Upper lobe of left lung (tissue), 6 donors: Measurements from ENCODE around the gene ULK4. TPM values are rescaled to one million over a fixed set of nuclear protein-coding genes. Genes with fewer than 3 reads are reported as not detected.

Experiments used
- ATAC-seq, 2 donors: fragments of 200-7000 bp; cut with Tn5 transposase; one replicate each; pipeline ENCODE4 v1.9.1; 2022; ENCODE audit warnings: mild to moderate bottlenecking in 2 of 2, moderate library complexity in 2 of 2; ENCODE audit not compliant: low FRiP score in 2 of 2
- DNase-seq, 2 donors: peaks; one replicate each; pipeline ENCODE4 v3.0.0-alpha.2; 2019 to 2020
- H3K27ac ChIP-seq, 4 donors: fragments of 200-600 bp; sonication (generic); one replicate each; pipeline ENCODE4 v1.5.1; 2016 to 2019
- H3K27me3 ChIP-seq, 4 donors: fragments of 200-600 bp; sonication (generic); one replicate each; pipeline ENCODE4 v1.5.1; 2017 to 2019
- H3K36me3 ChIP-seq, 4 donors: fragments of 200-600 bp; sonication (generic); one replicate each; pipeline ENCODE4 v1.5.1; 2016 to 2019
- H3K4me1 ChIP-seq, 4 donors: fragments of 200-600 bp; sonication (generic); one replicate each; pipeline ENCODE4 v1.5.1; 2018 to 2019
- H3K4me3 ChIP-seq, 4 donors: fragments of 200-600 bp; sonication (generic); one replicate each; pipeline ENCODE4 v1.5.1; 2017 to 2019; ENCODE audit warnings: mild to moderate bottlenecking in 2 of 4, moderate library complexity in 1 of 4
- H3K9me3 ChIP-seq, 4 donors: fragments of 200-600 bp; sonication (generic); one replicate each; pipeline ENCODE4 v1.5.1; 2018 to 2019
- EP300 ChIP-seq, 4 donors: sonication (generic); formaldehyde crosslinking; IDR thresholded peaks; one replicate each; pipeline ENCODE4 v1.5.1; 2017; ENCODE audit warnings: antibody characterized with exemption in 4 of 4, control low read depth in 2 of 4
- POLR2A ChIP-seq, 4 donors: fragments of 450-650 bp; IDR thresholded peaks; one replicate each; pipeline ENCODE4 v1.5.1; 2016 to 2017; ENCODE audit warnings: antibody characterized with exemption in 4 of 4, mild to moderate bottlenecking in 2 of 4
- POLR2AphosphoS5 ChIP-seq, 2 donors: sonication (generic); formaldehyde crosslinking; IDR thresholded peaks; one replicate each; pipeline ENCODE4 v1.5.1; 2017; ENCODE audit warnings: antibody characterized with exemption in 2 of 2
- WGBS, 2 donors: methylation state at CpG; one replicate each; pipeline ENCODE4 v1.1.5; 2017 to 2018; 5-methylcytosine and 5-hydroxymethylcytosine counted together
- total RNA-seq, 6 donors: library from RNA; depleted of rRNA in 4 of 6; stranded (reverse); fragments of >200 nt in 4 of 6; gene quantifications; one replicate each; pipeline versions ENCODE4 v1.1.0 to v1.2.1, GENCODE V29; 2016 to 2021
- TF ChIP-seq, protein P1 (sequence below), 6 experiments: fragments of 450-650 bp in 4 of 6; fragments of 200-600 bp in 2 of 6; sonication (generic) in 2 of 6; IDR thresholded peaks; one replicate each; pipeline ENCODE4 v1.5.1; 2016 to 2019; ENCODE audit warnings: antibody characterized with exemption in 6 of 6
- donor health status: DM: no; HTN: no; CAD: no; lungs with moderate emphysema.
- donor health status: DM: no; HTN: yes; CAD: no; lungs with severe emphysema.

The ULK4 gene
- total RNA-seq, 6 donors from 2014 or later: 9.4 to 76.5 (median 28.1) TPM

DNA sequence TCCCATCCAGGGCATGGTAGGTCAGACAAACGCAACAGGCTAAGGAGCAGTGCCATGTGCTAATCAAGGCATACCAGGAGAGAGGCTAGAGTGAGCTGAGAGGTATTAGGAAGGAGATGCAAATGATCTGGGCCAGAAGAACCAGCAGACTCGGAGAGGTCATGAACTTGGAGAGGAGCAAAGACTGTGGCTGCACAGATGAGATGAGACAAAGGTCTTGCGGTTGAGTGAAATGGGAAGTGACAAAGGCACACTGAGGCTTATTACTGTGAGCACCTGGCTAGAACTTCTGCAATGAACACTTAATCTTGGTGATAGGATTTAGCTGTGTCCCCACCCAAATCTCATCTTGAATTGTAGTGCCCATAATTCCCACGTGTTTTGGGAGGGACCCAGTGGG, 380.2 kb downstream of the ULK4 start:
- Histone ChIP-seq H3K27me3 (no peaks in the 10 kb centered on the region), H3K9me3 (no peaks in the 10 kb centered on the region), H3K4me1 (no peaks in the 10 kb centered on the region), H3K36me3 (no peaks in the 10 kb centered on the region), H3K27ac (no peak overlapping the region), H3K4me3 (no peak overlapping the region)
- no peak for DNase-seq
- WGBS, 2 donors: 80 to 93% methylated on average over 4 of the region's 4 CpGs
- TF ChIP-seq POLR2A (IDR thresholded peaks at IDR 0.05) (no peak), EP300 (IDR thresholded peaks at IDR 0.05) (no peak), POLR2AphosphoS5 (IDR thresholded peaks at IDR 0.05) (no peak)
- ATAC-seq: no peak

DNA sequence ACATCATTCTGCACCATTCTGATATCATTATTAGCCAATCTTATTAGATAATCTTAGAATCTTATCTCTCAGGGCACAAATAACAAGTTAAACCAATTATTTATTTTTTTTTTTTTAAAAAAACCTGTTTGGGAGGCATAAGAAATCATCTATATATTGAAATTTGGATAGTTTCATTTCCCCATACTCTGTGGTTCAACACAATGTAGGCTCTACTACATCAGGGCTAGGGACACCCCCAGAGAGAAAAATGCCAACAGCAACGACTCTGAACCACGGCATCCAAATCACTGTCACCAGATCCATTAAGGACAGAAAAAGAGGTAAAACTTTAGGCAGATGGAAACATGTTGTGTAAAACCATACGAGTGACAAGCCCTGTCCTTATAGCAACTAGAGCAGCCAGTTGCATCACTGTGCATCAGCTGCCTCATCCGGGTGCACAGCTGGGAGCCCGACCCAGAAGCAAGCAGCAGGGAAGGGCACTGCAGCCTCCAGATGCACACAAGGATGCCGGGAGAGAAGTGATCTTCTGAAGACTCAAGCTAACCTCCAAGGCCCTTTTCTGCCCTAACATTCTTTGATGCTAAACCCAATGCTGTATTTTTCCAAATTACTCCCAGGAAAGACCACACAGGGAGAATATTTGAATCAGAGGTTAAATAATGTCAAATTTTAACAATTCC, 381.5 kb downstream of the ULK4 start:
- 76 to 81% methylated on average over 6 of the region's 6 CpGs for WGBS, 2 donors
- no peak for TF ChIP-seq POLR2A (IDR thresholded peaks at IDR 0.05)
- TF ChIP-seq, protein P1, sequence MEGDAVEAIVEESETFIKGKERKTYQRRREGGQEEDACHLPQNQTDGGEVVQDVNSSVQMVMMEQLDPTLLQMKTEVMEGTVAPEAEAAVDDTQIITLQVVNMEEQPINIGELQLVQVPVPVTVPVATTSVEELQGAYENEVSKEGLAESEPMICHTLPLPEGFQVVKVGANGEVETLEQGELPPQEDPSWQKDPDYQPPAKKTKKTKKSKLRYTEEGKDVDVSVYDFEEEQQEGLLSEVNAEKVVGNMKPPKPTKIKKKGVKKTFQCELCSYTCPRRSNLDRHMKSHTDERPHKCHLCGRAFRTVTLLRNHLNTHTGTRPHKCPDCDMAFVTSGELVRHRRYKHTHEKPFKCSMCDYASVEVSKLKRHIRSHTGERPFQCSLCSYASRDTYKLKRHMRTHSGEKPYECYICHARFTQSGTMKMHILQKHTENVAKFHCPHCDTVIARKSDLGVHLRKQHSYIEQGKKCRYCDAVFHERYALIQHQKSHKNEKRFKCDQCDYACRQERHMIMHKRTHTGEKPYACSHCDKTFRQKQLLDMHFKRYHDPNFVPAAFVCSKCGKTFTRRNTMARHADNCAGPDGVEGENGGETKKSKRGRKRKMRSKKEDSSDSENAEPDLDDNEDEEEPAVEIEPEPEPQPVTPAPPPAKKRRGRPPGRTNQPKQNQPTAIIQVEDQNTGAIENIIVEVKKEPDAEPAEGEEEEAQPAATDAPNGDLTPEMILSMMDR (IDR thresholded peaks at IDR 0.05): no peak
- TF ChIP-seq POLR2AphosphoS5 (IDR thresholded peaks at IDR 0.05): no peak
- no peak for TF ChIP-seq EP300 (IDR thresholded peaks at IDR 0.05)
- no peak for ATAC-seq
- Histone ChIP-seq H3K4me3 (no peak overlapping the region), H3K36me3 (no peaks in the 10 kb centered on the region), H3K4me1 (no peaks in the 10 kb centered on the region), H3K9me3 (no peaks in the 10 kb centered on the region), H3K27me3 (no peaks in the 10 kb centered on the region), H3K27ac (no peak overlapping the region)
- no peak for DNase-seq

DNA sequence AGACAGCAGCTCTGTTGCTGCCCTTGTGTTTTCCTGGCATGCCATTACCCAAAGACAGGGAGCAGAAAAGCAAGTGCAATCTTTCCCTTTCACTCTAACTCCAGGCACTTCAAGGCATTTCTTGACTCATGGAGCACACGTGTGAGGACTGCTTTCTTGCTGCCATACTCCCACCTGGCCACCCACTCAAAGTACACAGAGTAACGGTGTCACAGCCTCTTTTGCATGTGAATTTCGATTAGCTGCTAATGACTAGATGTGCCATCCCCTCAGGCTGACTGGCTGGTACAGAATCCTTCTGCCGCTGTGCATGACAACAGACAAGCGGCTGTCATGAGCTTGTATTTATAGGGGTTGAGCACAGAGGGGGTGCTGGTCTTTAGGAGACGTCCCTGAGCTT, 382.0 kb downstream of the ULK4 start:
- no peaks in the 10 kb centered on the region for H3K36me3 ChIP-seq
- H3K9me3 ChIP-seq: no peaks in the 10 kb centered on the region
- H3K27ac ChIP-seq: no peak overlapping the region
- WGBS, 2 donors: 95% methylated on average over 6 of the region's 6 CpGs
- ATAC-seq (no peak), DNase-seq (no peak)
- no peaks in the 10 kb centered on the region for H3K27me3 ChIP-seq
- no peaks in the 10 kb centered on the region for H3K4me1 ChIP-seq
- TF ChIP-seq POLR2AphosphoS5 (IDR thresholded peaks at IDR 0.05) (no peak), EP300 (IDR thresholded peaks at IDR 0.05) (no peak), POLR2A (IDR thresholded peaks at IDR 0.05) (no peak)
- TF ChIP-seq, protein P1 (IDR thresholded peaks at IDR 0.05): no peak
- H3K4me3 ChIP-seq: no peak overlapping the region

DNA sequence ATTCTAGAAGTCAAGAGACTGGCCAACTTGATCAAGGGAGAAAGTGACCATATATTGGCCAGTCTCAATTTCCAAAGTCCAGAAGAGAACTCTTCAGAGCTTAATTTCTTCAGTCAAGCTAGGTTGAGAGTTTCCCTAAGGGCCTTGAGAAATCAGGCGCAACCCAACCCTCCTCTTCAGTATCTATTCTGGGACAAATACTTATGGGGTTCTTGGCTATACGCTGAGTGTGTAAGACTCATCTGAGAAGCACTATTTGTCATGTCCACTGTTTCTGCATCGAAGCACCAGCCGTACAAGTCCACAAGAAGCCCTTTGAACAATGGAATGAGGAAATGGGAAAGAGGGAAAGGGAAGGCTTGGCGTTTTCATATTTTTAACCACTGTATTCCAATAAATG, 383.1 kb downstream of the ULK4 start:
- Histone ChIP-seq H3K36me3 (no peaks in the 10 kb centered on the region), H3K4me3 (no peak overlapping the region), H3K4me1 (no peaks in the 10 kb centered on the region), H3K9me3 (no peaks in the 10 kb centered on the region), H3K27ac (no peak overlapping the region), H3K27me3 (no peaks in the 10 kb centered on the region)
- no peak for ATAC-seq
- WGBS, 2 donors: 69 to 75% methylated on average over 5 of the region's 5 CpGs
- no peak for TF ChIP-seq POLR2A (IDR thresholded peaks at IDR 0.05)
- no peak for TF ChIP-seq EP300 (IDR thresholded peaks at IDR 0.05)
- TF ChIP-seq, protein P1 (IDR thresholded peaks at IDR 0.05): no peak
- no peak for TF ChIP-seq POLR2AphosphoS5 (IDR thresholded peaks at IDR 0.05)
- DNase-seq: no peak

DNA sequence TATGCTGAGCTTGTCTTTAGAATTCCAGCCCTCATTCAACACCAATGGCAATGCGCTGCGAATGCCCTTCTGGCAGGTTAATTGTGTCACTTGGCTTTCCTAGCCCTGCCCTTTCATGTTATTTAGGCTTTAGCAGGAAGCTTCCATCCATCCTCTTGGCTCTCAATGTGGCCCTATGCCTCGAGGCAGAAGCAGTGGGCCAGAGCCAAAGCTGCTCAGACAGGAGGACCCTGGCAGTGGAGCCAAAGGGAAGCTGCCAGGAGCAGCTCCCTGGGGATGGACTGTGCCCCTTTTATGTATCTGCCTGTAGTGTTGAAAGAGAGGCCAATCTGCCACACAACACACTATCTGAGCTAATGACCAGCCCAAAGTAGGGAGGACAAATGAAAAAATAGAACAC, 386.2 kb downstream of the ULK4 start:
- 63 to 83% methylated on average over 2 to 3 of the region's 3 CpGs for WGBS, 2 donors
- no peak overlapping the region for H3K27ac ChIP-seq
- DNase-seq (no peak), ATAC-seq (no peak)
- H3K4me1 ChIP-seq: no peaks in the 10 kb centered on the region
- H3K36me3 ChIP-seq: no peaks in the 10 kb centered on the region
- no peaks in the 10 kb centered on the region for H3K27me3 ChIP-seq
- no peaks in the 10 kb centered on the region for H3K9me3 ChIP-seq
- no peak overlapping the region for H3K4me3 ChIP-seq
- TF ChIP-seq POLR2AphosphoS5 (IDR thresholded peaks at IDR 0.05): no peak
- TF ChIP-seq, protein P1 (IDR thresholded peaks at IDR 0.05): no peak
- no peak for TF ChIP-seq EP300 (IDR thresholded peaks at IDR 0.05)
- no peak for TF ChIP-seq POLR2A (IDR thresholded peaks at IDR 0.05)
